HG03457 (cell line): ENCODE results near the gene AHSG.
"Not testable (repeated sequence)": the region's sequence is repeated elsewhere in the genome, so short reads cannot be mapped to it uniquely, and the experiment has no call there.

Experiments
- ATAC-seq: cut with Tn5 transposase; IDR thresholded peaks from one replicate; pipeline ENCODE4 v1.9.1; 2021; ENCODE audit warnings: moderate number of reproducible peaks; ENCODE audit not compliant: unreplicated experiment

The AHSG gene

DNA sequence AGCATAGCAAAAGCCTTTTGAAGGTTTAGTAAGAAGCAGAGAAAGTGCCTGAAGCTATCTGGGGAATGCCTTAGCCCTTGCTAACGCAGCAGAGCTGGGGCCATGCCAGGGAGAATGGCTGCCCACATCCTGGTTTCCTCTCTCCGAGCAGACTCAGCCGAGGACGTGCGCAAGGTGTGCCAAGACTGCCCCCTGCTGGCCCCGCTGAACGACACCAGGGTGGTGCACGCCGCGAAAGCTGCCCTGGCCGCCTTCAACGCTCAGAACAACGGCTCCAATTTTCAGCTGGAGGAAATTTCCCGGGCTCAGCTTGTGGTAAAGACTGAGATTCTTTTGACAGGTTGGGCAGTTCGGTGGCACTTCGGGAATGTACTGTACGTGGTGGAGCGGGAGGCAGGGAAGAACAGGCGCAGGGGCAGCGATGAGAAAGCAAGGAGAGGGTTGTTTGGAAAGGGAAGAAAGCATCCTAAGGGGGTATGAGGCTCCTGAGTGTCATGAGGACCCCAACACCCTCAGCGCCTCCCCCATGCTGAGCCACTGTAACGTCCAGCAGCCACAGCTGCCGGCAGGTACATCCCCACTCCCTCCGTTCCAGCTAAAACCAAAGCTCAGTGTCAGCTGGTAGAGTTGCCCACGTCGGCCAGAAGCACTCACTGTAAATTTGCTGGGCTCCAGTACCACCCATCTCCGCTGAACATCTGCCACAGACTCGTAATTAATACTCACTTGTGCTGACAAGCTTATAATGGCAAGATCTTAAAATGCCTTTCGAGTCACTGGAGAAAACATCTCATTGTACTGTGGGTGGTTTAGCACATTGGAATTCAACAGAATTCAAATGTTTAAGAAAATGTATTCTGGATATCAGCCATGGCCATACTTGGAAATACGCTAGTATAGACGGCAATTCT, 4.4 kb downstream of the AHSG start:
- peak; percentile 83 for ATAC-seq

DNA sequence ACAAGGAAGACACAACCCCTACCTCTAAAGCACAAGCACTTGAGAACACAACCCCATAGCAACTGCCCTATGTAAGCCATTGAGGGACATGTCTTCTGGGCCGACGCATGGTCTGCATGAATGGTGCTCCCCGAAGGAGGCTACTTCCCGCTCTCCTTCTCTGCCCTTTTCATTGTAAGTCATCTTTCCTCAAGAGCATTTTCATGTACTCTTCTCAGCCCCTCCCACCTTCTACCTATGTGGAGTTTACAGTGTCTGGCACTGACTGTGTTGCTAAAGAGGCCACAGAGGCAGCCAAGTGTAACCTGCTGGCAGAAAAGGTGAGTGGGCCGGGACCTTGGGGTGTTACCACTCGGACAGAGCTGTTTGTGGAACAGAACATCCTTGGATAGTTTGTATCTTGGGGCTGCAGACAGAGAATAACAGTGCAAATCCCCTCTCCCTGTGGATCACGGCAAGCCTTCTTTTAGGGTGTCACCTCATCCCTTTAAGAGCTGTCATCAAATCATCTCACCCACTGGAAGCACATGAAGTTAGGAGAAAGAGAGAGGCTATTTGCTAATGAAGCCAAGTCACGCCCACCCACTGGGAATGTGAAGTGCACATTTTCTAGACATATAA, 5.6 kb downstream of the AHSG start:
- no peak for ATAC-seq

GRCh38 chr3:186619787-186620212, 6.9 kb downstream of the AHSG start:
- ATAC-seq = no peak

- no peak for ATAC-seq
Measured at GRCh38 chr3:186620213-186621092, 7.6 kb downstream of the AHSG start.

GRCh38 chr3:186621894-186622650, 9.2 kb downstream of the AHSG start:
- ATAC-seq = no peak

DNA sequence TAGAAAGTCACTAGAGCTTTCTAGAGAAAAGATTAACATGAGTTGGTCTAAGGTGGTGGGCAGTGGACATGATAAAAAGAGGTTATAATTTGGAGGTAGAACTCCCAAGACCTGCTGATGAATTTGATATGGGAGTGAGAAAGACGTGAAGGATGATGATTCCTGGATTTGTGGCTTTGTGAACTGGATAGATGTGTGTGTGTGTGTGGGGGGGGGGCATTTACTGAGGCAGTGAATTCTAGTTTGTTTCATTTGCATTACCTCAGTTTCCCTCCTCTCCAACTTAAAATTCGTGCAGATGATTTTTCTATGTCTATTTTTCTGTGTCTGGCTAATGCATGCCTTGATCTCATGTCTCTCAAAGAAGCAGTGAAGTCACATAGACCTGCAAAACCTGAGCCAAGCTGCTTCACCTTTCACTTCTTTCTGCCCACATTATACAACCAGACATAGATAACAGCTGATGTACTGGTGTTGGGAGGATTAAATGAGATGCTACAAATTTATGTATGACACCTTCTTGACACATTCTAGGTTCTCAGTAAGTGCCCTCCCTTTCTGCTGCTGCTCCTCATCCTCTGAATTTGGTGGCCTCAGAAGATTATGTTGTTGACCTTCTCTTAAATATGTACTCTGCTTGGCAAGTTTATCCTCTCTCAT, 9.9 kb downstream of the AHSG start:
- ATAC-seq = no peak

DNA sequence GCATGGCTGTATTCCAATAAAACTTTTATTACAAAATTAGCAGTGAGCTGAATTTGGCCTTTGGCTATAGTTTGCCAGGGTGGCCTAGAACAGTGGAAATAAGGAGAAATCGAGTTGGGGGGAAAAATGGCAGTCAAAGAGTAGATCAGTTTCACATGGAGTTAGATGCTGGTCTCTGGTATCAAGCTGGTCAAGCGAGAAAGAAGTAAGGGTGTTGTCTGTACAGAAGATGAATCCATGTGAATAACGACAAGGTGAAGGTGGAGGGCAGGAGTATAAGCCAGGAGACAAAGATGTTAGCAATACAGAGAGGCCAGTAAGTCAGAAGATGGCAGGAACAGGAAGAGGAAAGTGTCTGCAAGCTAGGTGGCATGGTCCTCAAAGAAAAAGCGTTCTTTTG, 11.7 kb downstream of the AHSG start:
- no peak for ATAC-seq

- no peak for ATAC-seq
Measured at GRCh38 chr3:186625600-186626042, 12.8 kb downstream of the AHSG start.

DNA sequence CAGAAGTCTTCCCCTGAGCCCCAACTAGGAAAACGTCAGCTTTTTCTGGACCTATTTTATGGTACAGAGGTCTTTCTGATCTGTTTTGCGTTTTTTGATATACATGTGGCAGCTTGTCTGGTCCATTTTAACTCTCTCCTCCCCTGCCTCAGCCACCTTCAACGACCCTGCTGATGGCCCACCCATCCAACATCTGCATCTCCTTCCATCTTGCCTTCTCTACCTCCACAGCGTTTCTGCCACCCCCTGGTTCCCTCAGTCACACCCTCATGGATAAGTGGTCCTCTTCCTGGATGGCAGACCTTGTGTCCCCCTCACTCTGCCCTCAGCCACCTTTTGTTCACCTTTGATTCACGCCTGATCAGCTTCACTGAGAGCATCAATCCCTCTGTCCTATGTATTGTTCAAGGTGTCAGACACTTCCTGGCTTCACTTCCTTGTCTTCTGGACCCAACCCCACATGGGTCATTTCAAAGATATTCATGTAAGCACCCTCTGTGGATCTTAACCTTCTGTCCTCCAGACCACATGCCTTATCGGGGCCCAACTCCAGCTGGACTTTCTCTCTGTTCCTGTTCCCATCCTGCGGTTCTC, 13.5 kb downstream of the AHSG start:
- ATAC-seq = no peak

DNA sequence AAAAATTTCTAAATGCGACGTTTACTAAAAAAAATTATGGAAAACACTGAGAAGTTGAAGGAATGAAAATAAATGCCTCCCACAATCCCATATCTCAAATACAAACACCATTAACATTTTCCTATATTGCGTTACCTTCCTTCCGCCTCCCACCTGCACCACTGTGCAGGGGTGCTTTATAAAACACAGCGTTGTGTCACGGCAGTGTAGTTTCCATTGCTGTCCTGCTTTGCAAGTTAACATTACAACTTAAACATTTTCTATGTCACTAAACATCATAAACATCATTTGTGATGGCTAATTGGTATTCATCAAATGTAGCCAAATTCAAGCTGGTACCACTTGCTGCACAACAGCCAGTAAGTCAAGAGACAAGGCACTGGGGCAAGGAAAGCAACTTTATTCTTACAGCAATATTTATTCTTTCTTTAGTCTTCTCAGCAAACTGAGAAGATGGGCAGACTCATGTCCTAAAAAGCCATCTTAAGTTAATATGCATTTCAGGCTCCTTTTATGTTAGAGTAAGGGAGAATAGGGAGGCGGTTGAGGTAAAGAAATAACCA, 15.1 kb downstream of the AHSG start:
- ATAC-seq = no peak

GRCh38 chr3:186628756-186629155, 15.9 kb downstream of the AHSG start:
- no peak for ATAC-seq

DNA sequence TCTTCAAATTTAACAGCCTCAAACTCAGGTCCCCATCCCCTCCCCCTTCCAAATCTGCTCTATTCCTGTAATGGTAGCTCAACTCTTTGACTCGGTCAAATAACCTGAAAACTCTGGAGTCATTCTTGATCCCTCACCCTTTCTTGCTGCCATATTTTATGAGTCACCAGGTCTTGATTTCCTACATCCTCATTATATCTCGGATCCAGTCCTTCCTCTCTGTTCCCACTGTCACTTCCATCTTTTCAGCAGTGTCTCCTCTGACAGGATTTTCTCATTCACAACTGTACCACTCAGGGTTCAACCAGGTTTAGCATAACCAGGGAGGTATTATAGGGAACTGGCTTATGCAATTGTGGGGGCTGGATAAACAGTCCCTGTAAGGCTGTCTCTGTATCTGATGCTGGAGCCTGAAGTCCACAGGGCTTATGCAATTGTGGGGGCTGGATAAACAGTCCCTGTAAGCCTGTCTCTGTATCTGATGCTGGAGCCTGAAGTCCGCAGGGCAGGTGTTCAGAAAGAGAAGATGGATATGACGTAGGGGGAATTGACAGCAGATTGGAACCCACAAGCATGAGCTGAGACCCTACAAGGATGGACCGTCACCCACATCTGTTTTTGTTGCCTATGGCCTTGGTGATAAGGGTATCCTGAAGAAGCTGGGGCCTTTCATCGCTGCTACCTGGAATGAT, 18.2 kb downstream of the AHSG start:
- no peak for ATAC-seq

GRCh38 chr3:186633481-186633880, 20.6 kb downstream of the AHSG start:
- no peak for ATAC-seq

- not testable (repeated sequence) for ATAC-seq
Measured at GRCh38 chr3:186634207-186634606, 21.3 kb downstream of the AHSG start.

DNA sequence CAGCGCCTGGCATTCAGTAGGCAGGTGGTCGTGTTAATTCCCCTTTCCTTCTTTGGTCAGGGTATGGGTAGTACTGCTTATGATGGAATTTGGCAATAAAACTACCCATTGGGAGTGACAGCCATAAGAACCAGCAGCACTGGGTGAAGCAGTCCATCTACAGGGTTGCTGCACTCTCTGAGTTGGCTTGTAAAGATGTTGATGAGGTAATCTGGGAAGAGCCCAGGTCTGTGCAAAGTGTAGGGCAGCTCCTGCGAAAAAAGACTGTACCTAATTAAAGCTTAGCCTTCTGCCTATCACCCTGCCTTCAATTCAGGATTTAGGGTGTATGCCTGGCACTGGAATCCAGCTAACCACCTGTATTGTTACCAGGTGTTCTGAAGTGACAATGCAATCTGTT, 22.7 kb downstream of the AHSG start:
- no peak for ATAC-seq

GRCh38 chr3:186636536-186636935, 23.7 kb downstream of the AHSG start:
- no peak for ATAC-seq

DNA sequence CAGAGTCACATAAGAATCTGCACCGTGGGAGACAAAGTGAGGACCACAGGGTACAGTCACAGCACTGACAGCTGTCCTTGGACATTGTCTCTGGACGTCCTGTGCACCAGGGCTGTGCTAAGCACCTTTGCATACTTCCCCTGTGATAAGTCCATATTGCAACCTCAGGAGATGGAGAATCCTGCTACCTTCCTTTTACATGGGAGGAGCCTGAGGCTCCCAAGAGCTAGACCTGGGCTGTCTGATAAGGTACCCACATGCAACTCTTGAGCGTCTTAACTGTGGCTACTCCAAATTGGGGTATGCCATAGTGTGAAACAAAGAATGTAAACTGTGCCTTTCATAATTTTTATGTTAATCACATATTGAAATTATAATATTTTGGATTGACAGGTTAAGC, 24.8 kb downstream of the AHSG start:
- ATAC-seq = no peak

DNA sequence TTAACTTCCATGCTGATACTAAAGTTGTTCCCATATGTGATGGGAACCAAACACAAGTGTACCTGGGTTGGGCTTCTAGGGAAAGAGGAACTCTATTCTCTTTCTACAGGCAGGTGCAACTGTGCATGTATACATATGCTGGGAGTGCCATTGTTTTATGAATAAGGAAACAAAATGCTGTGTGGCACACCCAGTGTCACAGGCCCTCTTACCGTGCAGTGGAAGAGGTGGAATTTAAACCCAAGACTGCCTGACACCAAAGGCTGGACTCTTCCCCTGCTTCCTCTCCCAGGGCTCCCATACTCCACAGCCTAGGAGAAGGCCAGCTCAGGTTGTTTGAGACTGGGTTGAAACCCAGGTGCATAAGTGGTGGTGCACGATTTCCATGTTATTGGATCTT, 25.4 kb downstream of the AHSG start:
- no peak for ATAC-seq
